ENCODE data around the gene SFXN5. TPM values are rescaled to one million over a fixed set of nuclear protein-coding genes. Genes with fewer than 3 reads are reported as not detected.

Gene SFXN5
- total and polyA plus RNA-seq, 2 of the 4 experiments (the other 2 are of a cell fraction), result 8.6 to 17.0 TPM

GRCh38 chr2:73063909-73064875 lies 7.3 kb downstream of the SFXN5 start:
- Histone ChIP-seq H2BK120ac (ENCODE audit: low read depth, low read length) (peak overlapping the region; percentile 67), H3K9ac (ENCODE audit: low read depth, low read length) (peak overlapping the region; percentile 43), H2AK9ac (replicated peaks; ENCODE audit: low read depth, low read length, poor library complexity) (peak overlapping the region; percentile 45), H3K4ac (ENCODE audit: low read depth, low read length) (peak overlapping the region; percentile 83), H3K9me1 (ENCODE audit: insufficient read depth, low read length) (peaks cover 14% of the 10 kb centered on the region), H3K4me1 (ENCODE audit: control insufficient read depth, insufficient read depth, low read length) (peaks cover 17% of the 10 kb centered on the region), H2BK20ac (ENCODE audit: low read depth, low read length) (peak overlapping the region; percentile 63), H4K8ac (ENCODE audit: low read depth in 2 of 2, low read length in 2 of 2) (peak overlapping the region; percentile 58 to 70; a peak in 3 of 4 replicates), H3K9me3 (ENCODE audit: control insufficient read depth, insufficient read depth, low read length) (no peaks in the 10 kb centered on the region), H3K27me3 (ENCODE audit: control insufficient read depth, insufficient read depth, low read length) (no peaks in the 10 kb centered on the region), H3K4me3 (ENCODE audit: insufficient read depth, low read depth, low read length) (no peak overlapping the region), H3K14ac (replicated peaks; ENCODE audit: low read depth, low read length) (peak overlapping the region; percentile 2), H4K5ac (ENCODE audit: low read depth, low read length) (peak overlapping the region; percentile 65), H2AFZ (replicated peaks; ENCODE audit: low read length, poor library complexity) (peak overlapping the region; percentile 36), H3K18ac (ENCODE audit: low read depth, low read length) (peak overlapping the region; percentile 26; the same call in 1 of the 2 replicates), H3K23ac (ENCODE audit: low read depth, low read length) (peak overlapping the region; percentile 28; the same call in 1 of the 2 replicates), H3K56ac (ENCODE audit: extremely low read depth, insufficient read depth, low read length) (peak overlapping the region; percentile 16), H2BK5ac (ENCODE audit: low read depth, low read length, poor library complexity, severe bottlenecking) (peak overlapping the region; percentile 74), H2BK15ac (ENCODE audit: low read depth, low read length) (peak overlapping the region; percentile 63; the same call in 1 of the 3 replicates), H3K36me3 (ENCODE audit: control insufficient read depth, insufficient read depth, low read length) (no peaks in the 10 kb centered on the region), H3K4me2 (ENCODE audit: low read depth, low read length) (peak overlapping the region; percentile 74), H4K20me1 (ENCODE audit: insufficient read depth, low read length) (no peaks in the 10 kb centered on the region), H3K79me1 (ENCODE audit: low read depth in 1 of 2, low read length in 2 of 2) (peaks cover 42 to 77% of the 10 kb centered on the region in 2 experiments), H2AK5ac (ENCODE audit: low read depth, low read length) (peak overlapping the region; percentile 76; the same call in 1 of the 2 replicates), H4K91ac (ENCODE audit: insufficient read depth, low read depth, low read length) (peak overlapping the region; percentile 63), H3K27ac (ENCODE audit: insufficient read depth, low read length) (peak overlapping the region; percentile 76)
- 0% methylated on average over 2 of the region's 8 CpGs; no CpG with 5 or more reads in 1 of the 2 experiments for WGBS, 2 experiments (ENCODE audit: extremely low coverage in 2 of 2, insufficient read length in 1 of 2)
- in situ Hi-C loops (cut with MboI; ENCODE audit: low sequenced_read_pairs), result no loop called here
- CTCF ChIA-PET, result no interaction called here
- no TSS peak for BruUV-seq (replicated peaks)
- peak; percentile 95 for TF ChIP-seq MAFK (IDR thresholded peaks at IDR 0.05; ENCODE audit: low read depth, low read length)
- peak; percentile 16; the same call in 1 of the 2 replicates for TF ChIP-seq BHLHE40 (IDR thresholded peaks at IDR 0.05; ENCODE audit: low read depth, low read length)
- TF ChIP-seq NFE2L2 (IDR thresholded peaks at IDR 0.05; ENCODE audit: low read depth, low read length), result peak; percentile 91
- no peak for TF ChIP-seq RFX5 (IDR thresholded peaks at IDR 0.05; ENCODE audit: low read depth, low read length)
- no peak for TF ChIP-seq MAZ (IDR thresholded peaks at IDR 0.05; ENCODE audit: borderline replicate concordance, low read depth, low read length)
- peak; percentile 84 for TF ChIP-seq FOS (IDR thresholded peaks at IDR 0.05; ENCODE audit: low read depth, low read length)
- TF ChIP-seq MXI1 (IDR thresholded peaks at IDR 0.05; ENCODE audit: borderline replicate concordance, low read depth, low read length), result no peak
- POLR2A ChIA-PET (ENCODE audit: unreplicated experiment), result no interaction called here
- ATAC-seq (ENCODE audit: low read depth), result peak; percentile 92
- dilution Hi-C loops (cut with HindIII; ENCODE audit: low sequenced_read_pairs, unreplicated experiment), result no loop called here
- DNase-seq, result peak; percentile 86
- intact Hi-C loops (cut with micrococcal nuclease), result loop anchor here (5.0 kb wide), 1 partner anchor 42 kb away; no protein-coding TSS in a partner anchor

Data from IMR-90 (cell line).